ENCODE data around the gene HM13. TPM values are rescaled to one million over a fixed set of nuclear protein-coding genes. Genes with fewer than 3 reads are reported as not detected.
A peak's percentile ranks its signal among the peaks of the same experiment; 100 is the strongest.

HM13 gene
- total and polyA plus RNA-seq, 2 of the 13 experiments (the other 11 are each of a cell fraction or from before 2014, with no cell fraction given) = 118 to 243 TPM

DNA sequence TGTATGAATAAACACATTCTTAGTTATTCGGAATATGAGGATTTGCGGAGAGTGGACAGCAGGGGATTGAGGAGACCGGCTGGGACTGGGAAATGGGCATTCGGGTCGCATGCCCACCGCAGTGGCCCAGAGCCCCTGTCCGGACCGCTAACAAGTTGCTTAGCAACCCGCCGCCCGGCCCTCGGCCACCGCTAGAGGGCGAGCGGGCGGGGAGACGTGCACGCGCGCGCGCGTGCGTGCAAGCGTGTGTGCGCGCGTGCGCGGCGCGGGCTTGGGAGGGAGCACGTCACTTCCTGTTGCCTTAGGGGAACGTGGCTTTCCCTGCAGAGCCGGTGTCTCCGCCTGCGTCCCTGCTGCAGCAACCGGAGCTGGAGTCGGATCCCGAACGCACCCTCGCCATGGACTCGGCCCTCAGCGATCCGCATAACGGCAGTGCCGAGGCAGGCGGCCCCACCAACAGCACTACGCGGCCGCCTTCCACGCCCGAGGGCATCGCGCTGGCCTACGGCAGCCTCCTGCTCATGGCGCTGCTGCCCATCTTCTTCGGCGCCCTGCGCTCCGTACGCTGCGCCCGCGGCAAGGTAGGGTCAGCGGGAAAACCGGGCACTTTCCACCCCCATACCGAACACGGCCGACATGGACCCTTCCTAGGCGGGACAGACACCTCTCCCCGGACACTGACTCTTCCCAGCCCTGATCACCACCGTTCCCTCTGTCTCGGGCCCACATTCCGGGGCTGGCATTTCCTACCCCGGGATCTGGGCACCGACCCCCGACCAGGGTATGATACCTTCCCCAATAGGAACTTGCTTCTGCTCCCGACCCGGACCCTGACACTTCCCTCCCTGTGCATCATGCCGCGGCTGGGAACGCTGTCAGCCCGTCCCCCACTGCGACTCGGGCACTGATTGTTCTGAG is at the start of gene HM13 (continued):
- TF ChIP-seq ZNF747 (CRISPR knock-in tag; IDR thresholded peaks at IDR 0.05; ENCODE audit: borderline replicate concordance) = peak; percentile 98
- TF ChIP-seq ZNF790 (CRISPR knock-in tag; IDR thresholded peaks at IDR 0.05; ENCODE audit: borderline replicate concordance) = peak; percentile 90; the same call in 1 of the 2 replicates
- TF ChIP-seq PAWR (CRISPR knock-in tag; IDR thresholded peaks at IDR 0.05; ENCODE audit: borderline replicate concordance) = peak; percentile 92; the same call in 1 of the 2 replicates
- TF ChIP-seq NFE2L1 (CRISPR knock-in tag; IDR thresholded peaks at IDR 0.05; ENCODE audit: borderline replicate concordance) = peak; percentile 35; the same call in 1 of the 2 replicates
- TF ChIP-seq SNAPC2 (CRISPR knock-in tag; IDR thresholded peaks at IDR 0.05) = no peak; the same call in 1 of the 2 replicates
- TF ChIP-seq RBFOX2 (IDR thresholded peaks at IDR 0.05; ENCODE audit: low read depth, low read length) = peak; percentile 100
- peak; percentile 85; the same call in 1 of the 2 replicates for TF ChIP-seq ZNF33B (CRISPR knock-in tag; IDR thresholded peaks at IDR 0.05)
- peak; percentile 98 for TF ChIP-seq HES4 (CRISPR knock-in tag; IDR thresholded peaks at IDR 0.05; ENCODE audit: borderline replicate concordance)
- TF ChIP-seq TIGD3 (CRISPR knock-in tag; IDR thresholded peaks at IDR 0.05; ENCODE audit: borderline replicate concordance) = peak; percentile 97; the same call in 1 of the 2 replicates
- TF ChIP-seq ZNF296 (CRISPR knock-in tag; conservative IDR thresholded peaks at IDR 0.05) = no peak
- TF ChIP-seq ZNF30 (CRISPR knock-in tag; IDR thresholded peaks at IDR 0.05) = no peak
- no peak; the same call in 1 of the 2 replicates for TF ChIP-seq ZNF703 (CRISPR knock-in tag; IDR thresholded peaks at IDR 0.05; ENCODE audit: borderline replicate concordance)
- TF ChIP-seq RFX5 (IDR thresholded peaks at IDR 0.05; ENCODE audit: low read depth, low read length) = peak; percentile 49; the same call in 1 of the 2 replicates
- TF ChIP-seq ERF (CRISPR knock-in tag; IDR thresholded peaks at IDR 0.05) = peak; percentile 89
- TF ChIP-seq SRY (CRISPR knock-in tag; IDR thresholded peaks at IDR 0.05) = peak; percentile 71; the same call in 1 of the 2 replicates
- TF ChIP-seq, protein P1, sequence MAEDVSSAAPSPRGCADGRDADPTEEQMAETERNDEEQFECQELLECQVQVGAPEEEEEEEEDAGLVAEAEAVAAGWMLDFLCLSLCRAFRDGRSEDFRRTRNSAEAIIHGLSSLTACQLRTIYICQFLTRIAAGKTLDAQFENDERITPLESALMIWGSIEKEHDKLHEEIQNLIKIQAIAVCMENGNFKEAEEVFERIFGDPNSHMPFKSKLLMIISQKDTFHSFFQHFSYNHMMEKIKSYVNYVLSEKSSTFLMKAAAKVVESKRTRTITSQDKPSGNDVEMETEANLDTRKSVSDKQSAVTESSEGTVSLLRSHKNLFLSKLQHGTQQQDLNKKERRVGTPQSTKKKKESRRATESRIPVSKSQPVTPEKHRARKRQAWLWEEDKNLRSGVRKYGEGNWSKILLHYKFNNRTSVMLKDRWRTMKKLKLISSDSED (CRISPR knock-in tag; IDR thresholded peaks at IDR 0.05) = peak; percentile 73; the same call in 1 of the 2 replicates
- TF ChIP-seq SPEN (CRISPR knock-in tag; IDR thresholded peaks at IDR 0.05; ENCODE audit: low read depth) = peak; percentile 98
- TF ChIP-seq MXD4 (CRISPR knock-in tag; IDR thresholded peaks at IDR 0.05) = peak; percentile 99
- peak; percentile 85 for TF ChIP-seq SSRP1 (CRISPR knock-in tag; IDR thresholded peaks at IDR 0.05)
- TF ChIP-seq ZNF652 (CRISPR knock-in tag; IDR thresholded peaks at IDR 0.05; ENCODE audit: borderline replicate concordance, low read depth) = no peak
- TF ChIP-seq, protein P2, sequence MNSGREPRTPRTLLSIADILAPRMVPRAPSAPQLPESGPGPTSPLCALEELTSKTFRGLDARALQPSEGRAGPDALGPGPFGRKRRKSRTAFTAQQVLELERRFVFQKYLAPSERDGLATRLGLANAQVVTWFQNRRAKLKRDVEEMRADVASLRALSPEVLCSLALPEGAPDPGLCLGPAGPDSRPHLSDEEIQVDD (CRISPR knock-in tag; IDR thresholded peaks at IDR 0.05; ENCODE audit: borderline replicate concordance) = peak; percentile 98
- peak; percentile 25; the same call in 1 of the 2 replicates for TF ChIP-seq ZNF12 (CRISPR knock-in tag; IDR thresholded peaks at IDR 0.05)
- peak; percentile 77; the same call in 1 of the 2 replicates for TF ChIP-seq ATF2 (CRISPR knock-in tag; IDR thresholded peaks at IDR 0.05)
- TF ChIP-seq GTF2F1 (IDR thresholded peaks at IDR 0.05; ENCODE audit: low read length) = 0 out of 2 replicates have a peak, but pooled peaks have one; percentile 38
- peak; percentile 20; the same call in 1 of the 2 replicates for TF ChIP-seq ZBTB7B (CRISPR knock-in tag; IDR thresholded peaks at IDR 0.05)

Measured in HepG2 (cell line).